ENCODE measurements around the gene NSUN4.

Gene NSUN4

DNA sequence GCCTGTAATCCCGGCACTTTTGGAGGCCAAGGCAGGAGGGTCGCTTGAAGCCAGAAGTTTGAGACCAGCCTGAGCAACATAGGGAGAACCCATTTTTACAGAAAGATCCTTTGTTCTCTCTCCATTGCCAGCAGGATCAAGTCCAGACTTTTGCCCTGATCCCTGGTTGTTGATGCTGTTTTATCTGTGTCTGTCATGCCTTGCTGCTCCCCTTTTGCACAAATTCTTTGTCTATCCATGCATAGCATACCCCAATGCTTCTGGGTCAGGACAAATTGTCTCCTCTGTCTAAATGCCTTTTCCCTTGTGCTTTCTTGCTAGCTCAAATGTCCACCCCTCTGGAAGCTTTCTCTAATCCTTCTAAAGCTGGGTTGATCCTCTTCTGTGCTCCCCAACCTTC, 28.2 kb downstream of the NSUN4 start:
- DNase-seq, result no peak

DNA sequence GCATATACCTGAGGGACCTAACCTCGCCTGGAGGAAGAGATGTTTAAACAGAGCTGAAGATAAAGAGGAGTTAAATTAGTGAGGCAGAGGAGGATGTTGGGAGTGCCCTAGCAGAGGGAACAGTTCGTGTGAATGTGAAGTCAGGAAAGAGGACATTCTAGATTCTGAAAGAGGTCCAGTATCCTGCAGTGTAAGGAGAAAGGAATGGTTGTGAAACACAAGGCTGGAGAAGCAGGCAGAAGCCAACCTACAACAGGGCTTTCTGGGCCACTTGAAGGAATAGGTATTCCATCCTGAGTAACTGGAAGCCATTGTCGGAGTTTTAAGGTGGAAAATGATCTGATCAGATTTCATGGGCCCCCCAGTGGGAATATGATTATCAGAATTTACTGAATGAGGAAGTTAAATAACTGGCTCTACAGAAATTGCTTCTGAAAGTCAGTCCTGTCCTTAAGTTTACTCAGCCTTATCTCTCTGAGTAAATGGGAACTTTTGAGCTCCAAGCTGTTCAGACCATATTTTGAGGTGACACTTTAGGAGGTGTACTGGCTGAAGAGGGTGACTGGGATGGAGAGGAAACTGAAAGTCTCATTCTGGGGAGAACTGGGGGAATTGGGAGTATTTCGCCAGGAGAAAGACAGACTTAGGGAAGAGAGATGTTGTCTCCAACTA, 29.1 kb downstream of the NSUN4 start:
- DNase-seq, result no peak

DNA sequence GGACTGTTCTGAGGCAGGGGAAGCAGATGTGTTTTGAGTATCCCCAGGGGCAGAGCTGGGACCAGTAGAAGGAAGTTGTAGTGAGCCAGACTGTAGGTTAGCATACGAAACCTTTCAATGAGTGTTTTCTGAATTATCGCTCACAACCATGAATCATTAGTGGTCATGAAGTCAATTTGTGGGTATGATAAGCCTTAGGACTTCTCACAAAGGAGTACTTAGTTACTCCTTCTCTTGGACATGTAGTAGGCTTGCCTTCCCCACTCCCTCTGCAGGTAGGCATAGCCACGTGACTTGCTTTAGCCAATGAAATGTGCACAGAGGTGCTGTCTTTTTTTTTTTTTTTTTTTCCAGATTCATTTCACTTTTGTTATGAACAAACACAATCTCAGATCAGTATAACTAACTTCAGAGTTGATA, 29.6 kb downstream of the NSUN4 start:
- no peak for DNase-seq

GRCh38 chr1:46372431-46372830, 31.8 kb downstream of the NSUN4 start:
- no peak for DNase-seq

DNA sequence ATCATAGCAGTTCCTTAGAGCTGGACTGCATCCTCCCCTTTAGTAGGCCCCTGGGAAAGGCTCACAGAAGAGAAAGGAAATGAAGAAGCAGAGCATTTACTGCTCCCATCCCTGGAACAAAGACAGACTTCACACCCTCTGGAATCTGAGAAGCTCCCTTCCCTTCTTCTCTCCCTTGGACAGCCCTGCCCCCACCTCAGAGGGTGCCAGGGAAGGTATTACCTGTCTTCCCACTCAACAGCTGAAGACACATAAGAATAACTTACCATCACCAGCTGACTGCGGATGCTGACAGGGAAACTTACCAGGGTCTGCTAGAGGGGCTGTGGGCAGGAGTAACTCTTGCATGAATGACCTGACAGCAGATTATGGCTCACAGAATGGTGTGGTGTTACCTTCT, 39.4 kb downstream of the NSUN4 start:
- no peak for DNase-seq

DNA sequence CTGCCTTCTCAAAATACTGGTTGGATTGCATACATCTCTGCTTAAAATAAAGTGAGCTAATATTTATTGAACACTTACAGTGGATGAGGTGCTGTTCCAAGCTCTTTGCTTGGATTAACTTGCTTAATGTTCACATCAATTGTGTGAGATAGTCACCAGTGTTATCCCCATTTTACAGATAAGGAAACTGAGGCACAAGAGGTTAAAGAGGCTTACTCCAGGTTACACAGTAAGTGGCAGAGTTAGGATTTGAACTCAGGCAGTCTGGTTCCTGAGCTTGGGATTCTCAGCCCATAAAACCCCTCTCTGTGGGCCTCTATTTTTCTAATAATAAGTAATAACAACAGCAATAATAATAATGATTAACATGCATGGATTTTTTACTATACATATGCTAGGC, 39.9 kb downstream of the NSUN4 start:
- no peak for DNase-seq

- no peak for DNase-seq
Measured at GRCh38 chr1:46393510-46393909, 52.9 kb downstream of the NSUN4 start.

- peak; percentile 40 to 48 for DNase-seq
Measured at GRCh38 chr1:46394108-46394871, 53.7 kb downstream of the NSUN4 start, which contains the start of gene FAAH. Gene FAAH, plus strand, starts transcription at chr1:46394317. Its CDS starts 32 bp downstream, at chr1:46394349.

DNA sequence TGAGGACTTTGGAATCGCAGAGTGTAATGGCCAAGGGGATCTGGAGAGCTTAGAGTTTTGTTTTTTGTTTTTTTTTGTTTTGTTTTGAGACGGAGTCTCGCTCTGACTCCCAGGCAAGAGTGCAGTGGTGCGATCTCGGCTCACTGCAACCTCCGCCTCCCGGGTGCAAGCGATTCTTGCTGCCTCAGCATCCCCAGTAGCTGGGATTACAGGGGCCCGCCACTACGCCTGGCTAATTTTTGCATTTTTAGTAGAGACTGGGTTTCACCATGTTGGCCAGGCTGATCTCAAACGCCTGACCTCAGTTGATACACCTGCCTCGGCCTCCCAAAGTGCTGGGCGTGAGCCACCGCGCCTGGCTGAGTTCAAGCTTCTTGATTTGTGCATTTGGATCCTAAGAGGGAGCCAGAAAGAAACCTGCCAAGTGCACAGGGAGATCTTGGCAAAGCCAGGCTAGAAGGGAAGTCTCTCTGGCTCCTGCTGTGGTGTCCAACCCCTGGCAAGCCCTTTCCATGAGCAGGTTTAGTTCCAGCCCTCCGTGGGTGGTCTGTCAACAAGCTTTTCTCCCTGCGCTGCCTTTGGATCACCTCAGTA, 54.4 kb downstream of the NSUN4 start:
- no peak for DNase-seq

- no peak for DNase-seq
Measured at GRCh38 chr1:46396441-46397398, 56.1 kb downstream of the NSUN4 start.

- no peak for DNase-seq
Measured at GRCh38 chr1:46399307-46399706, 58.7 kb downstream of the NSUN4 start.

- DNase-seq, result no peak
Measured at GRCh38 chr1:46400421-46400820, 59.8 kb downstream of the NSUN4 start.

DNA sequence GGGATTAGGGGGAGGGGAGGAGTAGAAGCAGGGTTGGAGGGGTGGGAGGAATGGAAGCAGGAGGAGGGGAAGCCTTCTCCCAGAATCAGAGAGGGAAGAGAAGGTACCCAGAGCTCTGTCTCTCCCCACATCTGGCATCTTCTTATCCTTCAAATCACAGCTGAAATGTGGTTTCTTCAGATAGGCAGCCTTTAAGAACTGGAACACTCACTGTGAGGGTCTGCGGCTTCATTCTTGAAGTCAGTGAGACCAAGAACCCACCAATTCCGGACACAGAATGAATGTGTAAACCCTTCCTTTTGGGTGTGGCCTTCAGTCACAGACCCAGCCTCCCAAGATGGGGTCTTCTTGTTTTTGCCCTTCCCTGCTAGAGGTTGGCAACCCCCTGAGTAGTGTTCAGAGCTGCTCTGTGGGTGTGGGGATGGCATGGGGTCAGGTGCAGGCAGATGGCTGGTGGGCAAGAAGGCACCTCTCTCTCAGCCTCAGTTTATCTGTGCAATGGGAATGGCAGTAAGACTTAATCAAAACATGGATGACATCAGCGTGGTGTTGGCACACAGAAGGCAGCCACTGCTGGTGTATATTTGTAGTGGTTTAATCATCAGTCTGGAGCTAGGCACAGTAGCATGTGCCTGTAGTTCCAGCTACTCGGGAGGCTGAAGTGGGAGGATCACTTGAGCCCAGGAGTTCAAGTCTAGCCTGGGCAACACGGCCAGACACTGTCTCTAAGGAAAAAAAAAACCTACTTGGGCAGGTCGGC, 60.7 kb downstream of the NSUN4 start:
- no peak for DNase-seq

DNA sequence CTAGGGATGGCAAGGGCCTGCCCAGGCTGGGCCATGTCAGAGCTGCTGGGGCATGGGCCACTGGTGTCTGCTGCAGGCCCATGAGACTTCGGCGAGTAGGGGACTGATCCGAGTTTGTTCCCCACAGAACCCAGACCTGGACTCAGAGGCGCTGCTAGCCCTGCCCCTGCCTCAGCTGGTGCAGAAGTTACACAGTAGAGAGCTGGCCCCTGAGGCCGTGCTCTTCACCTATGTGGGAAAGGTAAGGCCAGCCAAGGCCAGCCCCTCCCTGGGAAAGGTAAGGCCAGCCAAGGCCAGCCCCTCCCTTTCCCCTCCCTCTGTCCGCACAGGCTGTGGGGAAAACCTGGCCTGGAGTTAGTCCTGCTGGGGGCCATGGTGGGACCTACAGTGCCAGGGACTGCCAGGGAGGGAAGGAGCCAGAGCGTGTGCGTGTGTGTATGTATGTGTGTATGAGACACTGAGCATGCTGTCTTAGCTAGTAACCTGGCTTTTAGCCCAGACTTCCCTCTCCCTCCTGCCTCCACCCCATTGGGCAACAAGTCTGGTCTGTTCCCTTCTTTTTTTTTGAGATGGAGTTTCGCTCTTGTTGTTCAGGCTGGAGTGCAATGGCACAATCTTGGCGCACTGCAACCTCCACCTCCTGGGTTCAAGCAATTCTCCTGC, 61.5 kb downstream of the NSUN4 start:
- no peak for DNase-seq

DNA sequence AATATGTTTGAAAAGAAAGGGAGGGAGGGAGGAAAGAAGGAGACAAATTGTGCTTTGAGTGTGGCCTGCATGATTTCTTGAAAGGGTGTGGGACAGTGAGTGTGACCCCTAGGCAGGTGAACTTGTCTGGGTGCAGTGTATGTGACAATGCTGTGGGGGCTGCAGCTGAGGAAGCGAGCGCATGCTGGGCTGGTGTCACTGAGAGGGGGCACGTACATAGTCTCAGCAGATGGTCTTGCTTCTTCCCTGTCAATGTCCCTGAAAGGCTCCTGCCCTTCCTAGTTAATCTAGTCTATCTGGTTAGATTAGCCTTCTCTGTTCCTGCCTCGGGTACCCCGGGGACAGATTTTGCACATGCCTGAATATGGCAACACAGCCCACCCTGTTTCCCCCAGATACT, 63.3 kb downstream of the NSUN4 start:
- DNase-seq, result no peak

DNA sequence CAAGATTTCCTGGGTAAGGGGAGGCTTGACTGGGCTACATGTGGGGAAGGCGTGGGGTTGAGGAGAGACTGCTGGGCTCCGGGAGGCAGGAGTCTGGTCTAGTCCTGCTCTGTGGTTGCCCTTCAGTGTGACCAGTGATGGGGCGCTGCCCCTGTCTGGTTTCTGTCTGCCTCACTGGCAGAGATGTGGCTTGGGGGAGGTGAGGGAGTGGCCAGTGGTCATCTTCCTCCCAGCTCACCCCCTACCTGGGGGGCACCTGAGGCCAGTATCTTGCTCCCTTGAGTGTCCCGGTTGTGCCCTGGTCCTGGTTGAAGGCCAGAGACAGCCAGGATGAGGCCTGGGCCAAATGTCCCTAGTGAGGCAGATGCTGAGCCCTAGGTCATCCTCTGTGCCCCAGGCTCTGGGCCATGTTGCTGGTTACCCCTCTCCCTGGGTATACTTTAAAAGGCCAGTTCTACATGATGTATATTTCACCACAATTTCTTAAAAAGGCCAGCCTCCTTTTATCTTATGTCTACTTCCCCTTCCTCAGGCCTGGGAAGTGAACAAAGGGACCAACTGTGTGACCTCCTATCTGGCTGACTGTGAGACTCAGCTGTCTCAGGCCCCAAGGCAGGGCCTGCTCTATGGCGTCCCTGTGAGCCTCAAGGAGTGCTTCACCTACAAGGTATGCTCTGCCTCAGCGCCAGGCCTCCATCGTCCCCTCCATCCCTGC, 64.0 kb downstream of the NSUN4 start:
- DNase-seq, result no peak

DNA sequence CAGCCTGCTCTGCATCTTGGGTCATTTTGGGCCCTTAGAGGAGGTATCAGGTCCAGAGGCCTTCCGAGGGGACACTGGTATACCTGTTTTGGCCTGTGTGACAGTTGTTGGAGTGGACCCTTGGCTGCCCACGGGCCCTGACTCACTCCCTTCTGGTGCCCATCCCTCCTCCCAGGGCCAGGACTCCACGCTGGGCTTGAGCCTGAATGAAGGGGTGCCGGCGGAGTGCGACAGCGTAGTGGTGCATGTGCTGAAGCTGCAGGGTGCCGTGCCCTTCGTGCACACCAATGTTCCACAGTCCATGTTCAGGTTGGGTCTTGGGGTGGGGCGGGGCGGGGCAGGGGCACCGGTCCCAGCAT, 64.6 kb downstream of the NSUN4 start:
- no peak for DNase-seq

DNA sequence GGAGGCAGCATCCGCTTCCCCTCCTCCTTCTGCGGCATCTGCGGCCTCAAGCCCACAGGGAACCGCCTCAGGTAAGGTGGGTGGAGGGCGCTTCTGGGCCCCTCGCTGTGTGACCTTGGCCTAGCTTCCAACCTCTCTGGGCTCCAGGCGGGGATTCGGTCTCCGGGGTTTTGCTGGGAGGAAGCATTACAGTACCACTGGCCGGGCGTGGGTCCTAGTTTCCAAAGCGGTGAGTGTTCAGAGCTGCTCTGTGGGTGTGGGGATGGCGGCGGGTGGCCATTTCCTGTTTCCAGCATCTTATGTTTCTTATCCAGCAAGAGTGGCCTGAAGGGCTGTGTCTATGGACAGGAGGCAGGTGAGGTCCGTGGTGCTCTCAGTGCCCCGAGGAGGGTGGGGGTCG, 65.1 kb downstream of the NSUN4 start:
- no peak for DNase-seq

DNA sequence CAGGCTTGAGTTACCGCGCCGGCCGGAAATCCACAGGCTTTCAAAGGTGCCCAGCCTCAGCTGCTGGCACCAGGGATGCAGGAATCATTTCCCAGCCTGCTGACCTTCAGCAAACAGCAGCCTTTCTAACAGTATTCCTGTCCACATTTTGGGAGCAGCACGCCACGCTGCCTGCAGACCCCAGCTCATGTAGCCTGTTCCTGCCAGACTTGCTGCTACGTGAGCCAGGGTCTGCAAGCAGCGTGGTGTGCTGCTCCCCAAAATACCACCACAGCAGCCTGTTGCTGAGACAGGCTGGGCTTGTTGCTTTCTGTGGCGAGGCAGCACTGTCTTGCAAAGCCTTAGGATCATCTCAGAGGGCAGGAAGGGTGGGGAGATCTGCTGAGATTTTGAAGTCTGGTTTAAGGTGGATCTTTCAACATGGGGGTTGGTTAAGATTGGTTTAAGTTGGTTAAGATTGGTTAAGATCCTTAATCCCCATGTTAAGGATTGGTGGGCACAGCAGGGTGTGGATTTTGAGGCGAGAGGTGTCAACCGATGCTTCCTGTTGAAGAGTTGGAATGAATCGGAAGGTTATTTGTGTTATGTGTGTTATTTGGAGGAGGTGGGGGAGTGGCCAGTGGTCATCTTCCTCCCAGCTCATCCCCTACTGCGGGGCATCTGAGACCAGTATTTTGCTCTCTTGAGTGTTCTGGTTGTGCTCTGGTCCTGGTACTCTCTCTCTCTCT, 66.4 kb downstream of the NSUN4 start:
- no peak for DNase-seq

DNA sequence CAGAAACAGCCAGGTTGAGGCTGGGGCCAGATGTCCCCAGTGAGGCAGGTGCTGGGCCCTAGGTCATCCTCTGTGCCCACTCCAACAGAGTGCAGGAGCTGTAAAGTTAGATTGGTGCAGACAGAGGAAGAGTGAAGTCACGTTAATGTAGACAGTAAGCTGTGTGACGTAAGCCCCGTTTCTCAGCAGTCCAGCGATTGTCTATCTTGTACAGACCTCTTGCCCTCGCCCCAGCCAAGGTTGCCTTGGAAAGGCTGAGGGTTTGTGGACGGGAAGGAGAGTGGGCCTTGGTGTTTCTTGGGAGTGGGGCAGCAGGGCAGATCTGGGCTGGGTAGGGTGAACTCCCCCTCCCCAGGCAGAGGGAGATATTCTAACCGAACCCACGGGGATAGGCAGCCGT, 67.0 kb downstream of the NSUN4 start:
- no peak for DNase-seq
